AG08395 (cell line): ENCODE measurements around the gene KCNQ5.
"Not testable (repeated sequence)": the region's sequence is repeated elsewhere in the genome, so short reads cannot be mapped to it uniquely, and the experiment has no call there.

Source experiments
- DNase-seq: peaks from one replicate; pipeline ENCODE4 v3.0.0; 2012; ENCODE audit warnings: mixed read lengths, low spot score

The KCNQ5 gene

GRCh38 chr6:73180763-73181619 lies 559.1 kb downstream of the KCNQ5 start:
- peak; percentile 77 for DNase-seq

- DNase-seq: no peak
Observed at GRCh38 chr6:73182021-73182607, 560.2 kb downstream of the KCNQ5 start.

- not testable (repeated sequence) for DNase-seq
Observed at GRCh38 chr6:73193302-73193701, 571.4 kb downstream of the KCNQ5 start.

GRCh38 chr6:73194744-73195143 lies 572.9 kb downstream of the KCNQ5 start:
- DNase-seq: no peak

GRCh38 chr6:73200247-73200646 lies 578.4 kb downstream of the KCNQ5 start:
- no peak for DNase-seq

- peak; percentile 15 for DNase-seq
Observed at GRCh38 chr6:73200735-73201134, 578.9 kb downstream of the KCNQ5 start.

GRCh38 chr6:73203098-73203497 lies 581.2 kb downstream of the KCNQ5 start:
- no peak for DNase-seq

- no peak for DNase-seq
Observed at GRCh38 chr6:73204252-73204651, 582.4 kb downstream of the KCNQ5 start.

- no peak for DNase-seq
Observed at GRCh38 chr6:73207221-73207837, 585.5 kb downstream of the KCNQ5 start.

GRCh38 chr6:73209117-73209516 lies 587.3 kb downstream of the KCNQ5 start:
- DNase-seq: no peak

GRCh38 chr6:73216859-73217258 lies 595.0 kb downstream of the KCNQ5 start:
- no peak for DNase-seq

- no peak for DNase-seq
Observed at GRCh38 chr6:73225396-73225795, 603.5 kb downstream of the KCNQ5 start, which contains the start of gene KHDC1L. Gene KHDC1L, minus strand, starts transcription at chr6:73225496. Its CDS starts 88 bp downstream, at chr6:73225408.

- no peak for DNase-seq
Observed at GRCh38 chr6:73227606-73228255, 605.9 kb downstream of the KCNQ5 start.

- no peak for DNase-seq
Observed at GRCh38 chr6:73231986-73232391, 610.1 kb downstream of the KCNQ5 start.

- no peak for DNase-seq
Observed at GRCh38 chr6:73233048-73233447, 611.2 kb downstream of the KCNQ5 start.

- not testable (repeated sequence) for DNase-seq
Observed at GRCh38 chr6:73233971-73234370, 612.1 kb downstream of the KCNQ5 start.

GRCh38 chr6:73234733-73235132 lies 612.9 kb downstream of the KCNQ5 start:
- DNase-seq: peak; percentile 55

GRCh38 chr6:73236144-73236750 lies 614.4 kb downstream of the KCNQ5 start:
- peak; percentile 82 for DNase-seq

- no peak for DNase-seq
Observed at GRCh38 chr6:73240730-73241129, 618.9 kb downstream of the KCNQ5 start.

GRCh38 chr6:73242001-73242400 lies 620.1 kb downstream of the KCNQ5 start:
- DNase-seq: no peak
